ENCODE results near the gene ACLY.

GRCh38 chr17:41869426-41869825 lies 49.3 kb downstream of the ACLY start:
- TF ChIP-seq CTCF (optimal IDR thresholded peaks at IDR 0.05 in 1 of 3, IDR thresholded peaks at IDR 0.05 in 1 of 3, conservative IDR thresholded peaks at IDR 0.05 in 1 of 3; ENCODE audit: extremely low read depth in 1 of 3, insufficient read depth in 2 of 3, low read length in 3 of 3) (no peak), EZH2 (IDR thresholded peaks at IDR 0.05; ENCODE audit: low read length) (no peak)
